COR-L47 (cell line): ENCODE results near the gene TRPM2.

ENCODE experiments used
- DNase-seq: peaks from one replicate; lab custom pipeline; 2025; lab: John Stamatoyannopoulos, UW

Gene TRPM2

DNA sequence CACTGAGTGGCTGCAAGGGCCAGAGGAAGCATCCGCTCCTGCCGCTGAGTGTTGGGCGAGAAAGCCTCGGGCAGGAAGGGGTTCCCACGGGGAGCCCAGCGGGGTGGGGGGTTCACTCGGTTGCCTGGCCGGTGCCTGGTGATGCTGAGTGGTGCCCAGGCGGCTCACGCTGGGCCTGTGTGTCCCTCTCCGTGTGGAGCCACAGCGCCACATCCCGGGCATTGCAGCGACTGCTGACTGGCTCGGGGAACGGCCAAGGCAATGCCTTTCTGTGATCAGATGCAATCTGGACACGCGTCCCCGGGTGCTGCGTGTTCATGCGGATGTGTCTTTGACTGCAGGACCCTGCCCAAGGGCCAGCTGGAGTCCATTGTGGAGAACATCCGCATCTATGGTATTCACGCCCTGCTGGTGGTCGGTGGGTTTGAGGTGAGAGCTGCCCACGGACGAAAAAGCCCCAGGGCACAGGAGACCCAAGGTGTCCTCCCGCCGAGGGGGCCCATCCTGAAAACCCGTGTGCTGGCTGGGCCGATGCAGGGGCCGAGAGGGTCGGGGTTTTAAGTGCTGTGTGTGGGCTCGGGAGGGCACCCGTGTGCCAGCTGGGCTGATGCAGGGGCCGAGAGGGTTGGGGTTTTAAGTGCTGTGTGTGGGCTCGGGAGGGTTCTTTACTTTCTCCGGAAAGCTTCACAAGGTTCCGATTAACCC is 30.6 kb upstream of the TRPM2 start:
- no peak for DNase-seq

DNA sequence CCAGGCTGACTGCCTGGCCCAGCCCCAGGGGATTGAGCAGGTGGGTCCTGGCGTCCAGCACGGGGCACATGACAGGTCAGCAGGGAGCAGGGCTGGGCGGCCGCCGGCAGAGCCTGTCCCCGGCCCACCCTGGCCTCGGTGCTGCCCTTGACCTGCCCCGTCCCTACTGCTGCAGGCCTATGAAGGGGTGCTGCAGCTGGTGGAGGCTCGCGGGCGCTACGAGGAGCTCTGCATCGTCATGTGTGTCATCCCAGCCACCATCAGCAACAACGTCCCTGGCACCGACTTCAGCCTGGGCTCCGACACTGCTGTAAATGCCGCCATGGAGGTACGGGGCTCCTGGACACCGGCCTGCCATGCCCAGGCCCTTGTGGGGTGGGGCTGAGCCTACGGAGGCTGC is 29.8 kb upstream of the TRPM2 start:
- no peak for DNase-seq

DNA sequence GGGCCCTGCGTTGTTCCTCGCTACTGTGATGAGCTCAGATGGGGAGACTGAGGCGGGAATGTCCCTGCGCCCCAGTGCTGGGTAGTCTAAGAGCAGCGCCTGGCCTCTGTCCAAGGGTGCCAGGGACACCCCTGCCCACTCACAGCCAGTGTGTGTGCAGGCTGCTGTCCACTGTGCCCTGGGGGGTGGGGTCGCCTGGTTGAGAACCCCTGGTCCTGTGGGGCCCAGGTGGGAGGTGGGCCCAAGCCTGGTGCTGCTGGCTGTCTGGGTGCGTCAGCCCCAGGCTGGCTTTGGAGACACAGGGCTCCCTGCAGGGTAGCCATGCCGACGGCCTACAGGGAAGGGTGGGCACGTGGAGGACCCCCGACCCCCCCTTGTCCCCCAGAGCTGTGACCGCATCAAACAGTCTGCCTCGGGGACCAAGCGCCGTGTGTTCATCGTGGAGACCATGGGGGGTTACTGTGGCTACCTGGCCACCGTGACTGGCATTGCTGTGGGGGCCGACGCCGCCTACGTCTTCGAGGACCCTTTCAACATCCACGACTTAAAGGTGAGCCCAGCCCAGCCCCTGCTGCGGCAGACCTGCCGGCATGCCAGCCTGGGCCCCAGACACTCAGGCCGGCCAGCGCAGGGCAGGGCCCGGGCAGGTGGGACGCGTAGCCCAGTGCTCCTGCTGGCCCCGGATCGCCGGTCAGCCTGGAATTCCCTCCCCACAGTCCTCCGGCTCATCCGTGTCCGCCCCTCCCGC is 29.1 kb upstream of the TRPM2 start:
- no peak for DNase-seq

DNA sequence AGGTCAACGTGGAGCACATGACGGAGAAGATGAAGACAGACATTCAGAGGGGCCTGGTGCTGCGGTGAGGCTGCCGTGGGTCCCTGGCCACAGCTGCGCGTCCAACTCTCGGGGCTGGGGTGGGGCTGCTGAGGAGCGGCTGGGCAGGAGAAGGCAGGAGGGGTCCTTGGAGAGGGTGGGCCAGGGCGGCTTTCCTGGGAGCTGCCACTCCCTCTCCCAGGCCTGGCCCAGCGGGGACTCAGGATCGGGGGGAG is 28.6 kb upstream of the TRPM2 start:
- no peak for DNase-seq

DNA sequence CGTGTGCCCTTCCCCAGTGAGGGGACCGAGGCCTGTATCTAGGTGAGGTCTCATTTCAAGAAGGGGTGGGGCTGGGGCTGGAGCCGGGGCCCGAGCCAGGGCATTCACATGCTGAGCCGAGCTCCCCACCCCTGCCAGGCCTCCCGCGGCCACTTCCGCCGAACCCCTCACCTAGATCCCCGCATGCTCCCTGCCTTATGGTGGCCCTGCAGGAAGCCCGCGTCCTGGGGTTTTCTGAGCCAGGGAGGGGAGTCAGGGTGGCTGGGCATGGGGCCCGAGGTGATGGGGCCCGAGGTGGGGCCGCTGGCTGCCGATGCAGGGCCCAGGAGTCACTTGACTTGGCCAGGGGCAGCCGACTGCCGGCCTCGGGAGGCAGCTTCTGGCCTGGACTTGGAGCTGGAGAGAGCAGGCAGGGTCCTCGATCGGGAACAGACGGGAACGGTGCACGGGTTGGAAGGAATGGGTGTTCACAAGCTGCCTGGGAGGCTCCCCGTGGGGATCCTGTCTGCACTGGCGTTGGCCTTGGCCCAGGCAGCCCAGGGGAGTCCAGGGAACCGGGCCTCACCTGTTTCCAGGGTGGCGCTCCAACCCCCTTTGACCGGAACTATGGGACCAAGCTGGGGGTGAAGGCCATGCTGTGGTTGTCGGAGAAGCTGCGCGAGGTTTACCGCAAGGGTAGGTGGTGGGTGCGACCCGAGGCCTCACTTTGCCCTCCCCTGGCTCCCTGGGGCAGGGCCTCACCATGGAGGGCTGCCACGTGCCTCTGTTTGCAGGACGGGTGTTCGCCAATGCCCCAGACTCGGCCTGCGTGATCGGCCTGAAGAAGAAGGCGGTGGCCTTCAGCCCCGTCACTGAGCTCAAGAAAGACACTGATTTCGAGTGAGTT is 27.8 kb upstream of the TRPM2 start:
- DNase-seq, result no peak

DNA sequence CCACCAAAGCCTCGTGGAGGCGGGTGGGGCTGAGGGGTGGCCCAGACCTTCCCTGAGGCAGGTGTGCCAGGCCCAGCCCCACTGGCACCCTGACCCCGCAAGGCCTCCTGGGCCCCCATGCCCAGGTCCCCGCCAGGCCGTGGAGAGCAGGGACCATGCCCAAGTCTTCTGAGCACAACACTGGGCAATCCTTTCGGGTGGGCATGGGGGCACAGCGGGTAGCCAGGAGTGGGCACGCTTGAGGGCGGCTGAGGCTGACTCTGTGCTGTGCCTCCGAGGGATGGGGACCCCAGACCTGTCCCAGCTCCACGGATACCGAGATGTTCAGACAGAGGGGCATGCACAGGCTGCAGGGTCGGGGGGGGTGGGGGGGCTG is 27.2 kb upstream of the TRPM2 start:
- DNase-seq, result no peak

DNA sequence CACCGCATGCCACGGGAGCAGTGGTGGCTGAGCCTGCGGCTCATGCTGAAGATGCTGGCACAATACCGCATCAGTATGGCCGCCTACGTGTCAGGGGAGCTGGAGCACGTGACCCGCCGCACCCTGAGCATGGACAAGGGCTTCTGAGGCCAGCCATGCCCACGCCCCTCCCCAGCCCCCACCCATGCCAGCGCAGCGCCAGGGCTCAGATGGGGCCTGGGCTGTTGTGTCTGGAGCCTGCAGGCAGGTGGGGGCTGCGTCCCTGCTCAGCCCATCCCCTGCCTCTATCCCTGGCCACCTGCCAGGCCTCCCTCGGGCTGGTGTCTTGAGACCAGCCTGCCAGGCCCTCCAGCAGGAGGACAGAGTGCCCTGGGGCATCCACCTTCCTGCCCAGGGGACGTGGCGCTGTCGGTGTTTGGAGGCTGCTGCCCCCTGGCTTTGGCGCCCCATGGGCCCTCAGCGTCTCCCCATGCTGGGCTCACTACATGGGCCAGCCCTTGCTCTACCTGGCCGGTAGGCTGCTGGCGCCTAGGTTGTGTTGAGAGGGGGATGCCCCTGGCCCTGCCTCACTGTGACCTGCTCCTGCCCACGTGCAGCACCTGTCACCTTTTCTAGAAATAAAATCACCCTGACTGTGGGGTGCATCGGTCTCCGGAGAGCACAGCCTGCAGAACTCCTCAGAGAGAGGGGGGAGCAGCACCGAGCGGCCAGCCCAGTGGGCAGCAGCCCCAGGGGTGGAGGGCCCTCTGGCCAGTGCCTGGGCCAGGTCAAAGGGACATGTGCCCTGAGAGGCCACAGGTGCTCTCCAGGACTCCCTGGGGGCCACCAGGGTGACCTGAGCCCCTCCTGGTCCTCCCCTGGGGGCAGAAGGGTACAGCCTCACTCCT is 26.5 kb upstream of the TRPM2 start:
- DNase-seq, result no peak

DNA sequence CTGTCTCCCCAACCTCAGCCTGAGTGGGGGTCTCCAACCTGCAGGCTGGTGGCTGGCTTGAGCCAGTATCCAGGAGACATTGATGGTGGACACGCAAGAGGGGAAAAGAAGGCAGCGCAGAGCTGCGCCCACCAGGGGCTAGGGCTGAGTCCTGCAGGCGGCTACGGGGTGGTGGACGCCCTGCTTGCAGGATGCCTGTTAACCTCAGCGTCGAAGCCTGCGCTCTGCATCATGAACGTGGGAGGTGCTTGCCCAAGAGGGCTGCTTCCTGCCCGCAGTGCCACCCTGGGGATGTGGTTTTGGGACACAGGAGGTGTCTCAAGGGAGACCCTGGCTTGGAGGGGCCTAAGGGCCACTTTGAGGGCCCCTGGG is 25.8 kb upstream of the TRPM2 start:
- no peak for DNase-seq

DNA sequence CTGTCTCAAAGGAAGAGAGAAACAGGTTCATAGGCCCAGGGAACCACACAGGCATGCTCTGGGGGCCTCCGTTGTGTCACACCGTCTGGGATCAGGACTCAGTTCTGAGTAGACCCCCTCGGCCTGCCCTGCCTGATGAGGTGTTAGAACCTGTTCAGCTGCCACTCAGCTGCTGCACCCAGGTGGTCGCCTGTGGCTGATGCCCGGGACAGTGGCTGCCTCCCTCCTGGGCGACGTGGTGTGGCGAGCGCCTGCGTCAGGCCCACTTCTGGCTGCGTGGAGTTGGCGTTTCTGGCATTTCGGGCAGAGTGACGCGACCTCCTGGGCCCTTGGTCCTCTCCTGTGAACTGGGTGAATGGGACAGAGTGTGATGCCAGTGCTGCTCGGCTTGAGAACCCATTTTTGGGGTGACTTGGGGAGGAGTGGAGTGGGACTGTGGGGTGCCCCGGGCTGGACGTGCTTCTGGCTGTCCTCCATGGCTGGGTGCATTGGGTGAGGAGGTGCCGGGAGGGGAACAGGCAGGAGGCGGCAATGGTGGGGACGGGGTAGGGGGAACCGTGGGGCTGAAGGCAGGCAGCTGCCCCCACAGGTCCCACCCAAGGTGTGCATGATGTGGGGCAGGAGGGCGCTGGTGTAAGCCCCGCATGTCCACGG is 25.1 kb upstream of the TRPM2 start:
- DNase-seq, result no peak

DNA sequence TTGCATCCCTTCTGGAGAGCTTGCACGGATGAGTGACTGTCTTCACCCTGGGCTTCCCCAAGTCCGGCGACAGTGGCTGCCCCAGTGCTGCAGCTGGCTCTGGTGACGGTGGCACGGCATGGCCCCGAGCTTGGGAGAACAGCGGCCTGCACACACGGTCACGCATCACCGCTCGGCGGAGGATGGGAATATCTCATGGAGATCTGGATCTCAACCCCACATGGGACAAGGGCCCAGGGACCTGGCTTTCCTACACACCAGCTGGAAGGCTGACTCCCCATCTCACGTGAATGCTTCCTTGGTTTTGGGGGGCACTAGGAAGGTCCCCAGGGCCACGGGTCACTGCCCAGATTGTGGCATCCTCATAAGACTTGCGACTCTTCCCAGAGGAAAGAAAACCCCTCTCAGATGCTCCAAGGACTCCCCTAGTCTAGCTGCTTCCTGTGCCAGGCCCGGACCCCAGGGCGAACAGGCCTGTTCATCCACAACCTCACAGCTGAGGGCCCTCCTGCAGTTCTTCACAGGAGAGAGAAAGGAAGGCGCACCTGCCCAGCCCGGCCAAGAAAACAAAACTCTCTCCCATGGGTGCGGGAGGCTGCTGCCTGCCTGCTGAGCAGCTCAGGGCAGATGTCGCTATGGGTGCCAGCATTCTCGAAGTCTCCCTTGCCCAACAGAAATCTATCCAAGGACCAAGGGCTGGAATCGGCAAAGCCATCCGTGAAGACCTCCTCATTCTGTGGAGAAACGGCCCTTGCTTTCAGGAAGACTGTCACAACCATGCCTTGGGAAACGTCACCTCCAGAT is 24.1 kb upstream of the TRPM2 start:
- no peak for DNase-seq

DNA sequence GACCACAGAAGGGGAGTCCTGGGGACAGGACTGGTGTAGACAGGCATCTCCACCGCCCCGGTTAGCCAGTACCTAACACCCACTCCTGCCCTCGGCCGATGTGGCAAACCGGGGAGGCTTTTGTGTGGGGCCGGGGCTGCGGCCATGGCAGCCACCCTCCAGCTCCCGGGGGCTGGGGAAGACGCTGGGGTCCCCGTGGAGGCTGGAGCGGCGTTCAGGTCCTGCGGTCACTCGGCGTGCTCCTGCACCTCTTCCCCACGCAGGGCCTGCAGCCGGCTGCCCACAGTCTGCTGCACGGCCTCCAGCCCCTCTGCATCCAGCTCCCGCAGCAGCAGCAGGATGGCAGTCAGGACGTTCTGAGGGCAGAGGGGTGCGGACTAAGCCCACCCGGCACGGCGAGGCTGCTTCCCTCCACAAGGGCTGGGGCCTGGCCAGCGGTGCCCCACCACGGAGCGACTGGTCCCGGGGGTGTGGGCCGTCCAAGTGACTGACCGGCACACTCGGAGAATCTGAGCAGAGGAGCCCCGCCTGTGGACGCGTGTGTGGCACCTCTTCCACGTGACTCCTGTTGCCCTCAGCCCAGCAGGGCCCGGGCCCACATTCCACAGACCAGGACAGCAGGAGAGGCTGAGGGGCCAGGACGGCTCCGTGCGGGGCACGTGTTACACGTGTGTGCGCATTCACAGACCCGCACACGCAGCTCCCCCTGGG is 23.3 kb upstream of the TRPM2 start:
- DNase-seq, result no peak

DNA sequence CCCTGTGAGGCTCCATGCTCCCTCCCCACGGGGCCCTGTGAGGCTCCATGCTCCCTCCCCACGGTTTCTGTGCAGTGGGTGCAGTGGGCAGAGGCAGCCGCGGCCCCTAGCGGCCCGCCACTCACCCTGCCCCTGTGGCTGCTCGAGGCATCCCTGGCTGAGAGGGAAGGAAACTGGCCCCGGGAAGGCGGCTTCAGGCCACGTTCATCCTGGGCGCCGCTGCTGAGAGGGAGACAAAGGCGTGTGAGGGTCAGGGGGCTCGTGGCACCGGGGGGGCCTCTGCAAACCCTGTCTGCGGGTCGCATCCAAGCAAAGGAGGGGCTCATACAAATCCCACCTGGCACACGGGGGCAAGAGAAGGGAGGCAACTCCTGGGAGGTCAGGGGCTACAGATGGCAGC is 22.7 kb upstream of the TRPM2 start:
- DNase-seq, result no peak

DNA sequence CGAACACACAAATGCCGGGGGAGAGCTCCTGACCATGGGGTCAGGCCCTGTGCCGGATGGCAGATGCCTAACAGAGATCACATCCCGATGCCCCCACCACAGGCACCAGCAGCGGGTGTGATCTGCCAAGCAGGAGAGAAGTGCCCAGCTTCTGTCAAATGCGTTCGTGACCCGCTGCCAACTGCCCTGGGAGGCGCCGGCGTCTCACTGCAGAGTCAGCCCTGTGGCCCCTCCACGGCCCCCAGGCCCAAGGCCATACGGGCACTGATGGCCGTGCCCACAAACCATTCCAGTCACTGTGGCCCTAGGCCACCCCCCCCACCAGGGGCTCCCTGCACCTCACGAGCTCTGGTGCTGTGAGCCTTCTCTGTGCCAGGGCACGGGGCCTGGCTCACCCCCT is 22.2 kb upstream of the TRPM2 start:
- DNase-seq, result no peak

DNA sequence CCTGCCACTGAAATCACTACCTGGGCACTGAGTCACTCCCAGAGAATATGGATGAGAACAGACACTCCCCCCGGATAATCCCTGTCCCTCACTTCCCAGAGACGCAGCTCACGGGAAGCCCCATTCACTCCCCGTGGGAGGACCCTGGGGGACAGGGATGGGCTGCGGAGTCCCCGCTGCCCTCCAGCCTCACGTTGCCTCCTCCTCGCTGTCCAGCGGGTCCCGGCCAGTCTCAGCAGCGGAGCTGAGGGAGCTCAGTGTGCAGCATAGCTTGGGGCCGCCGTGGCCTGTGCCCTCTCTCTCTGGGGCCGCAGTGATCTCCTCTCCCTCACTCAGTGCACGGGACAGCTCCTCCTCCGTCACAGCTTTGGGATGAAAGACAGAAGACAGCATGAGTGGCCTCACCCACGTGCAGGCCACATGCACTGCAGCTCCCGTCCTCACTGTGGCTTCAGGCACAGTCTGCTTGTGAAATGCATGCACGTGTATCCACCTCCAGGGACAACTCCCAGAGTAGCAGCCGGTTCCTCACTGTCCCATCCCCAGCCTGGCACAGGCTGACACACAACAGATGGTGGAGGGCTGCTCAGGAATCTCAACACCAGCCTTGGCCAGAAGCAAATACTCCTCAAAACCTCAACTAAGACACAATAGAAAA is 21.6 kb upstream of the TRPM2 start:
- no peak for DNase-seq

DNA sequence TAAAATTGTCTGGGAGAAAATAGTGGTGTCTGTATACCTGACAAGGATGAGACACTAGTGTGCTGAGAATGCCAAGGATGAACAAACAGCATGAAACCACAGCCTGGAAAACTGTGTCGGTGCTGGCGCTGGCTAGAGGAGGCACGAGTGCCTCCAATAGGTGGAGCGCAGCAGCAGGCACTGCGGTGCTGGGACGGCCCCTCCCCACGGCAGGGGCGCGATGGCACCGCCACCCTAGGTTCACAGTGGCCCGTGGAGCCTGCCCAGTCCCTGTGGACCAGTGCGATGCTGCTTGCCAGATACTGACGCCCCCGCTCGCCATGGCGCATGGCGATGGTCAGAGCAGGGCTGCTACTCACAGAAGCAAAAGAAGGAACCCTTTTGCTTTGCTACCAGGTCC is 21.0 kb upstream of the TRPM2 start:
- no peak for DNase-seq

DNA sequence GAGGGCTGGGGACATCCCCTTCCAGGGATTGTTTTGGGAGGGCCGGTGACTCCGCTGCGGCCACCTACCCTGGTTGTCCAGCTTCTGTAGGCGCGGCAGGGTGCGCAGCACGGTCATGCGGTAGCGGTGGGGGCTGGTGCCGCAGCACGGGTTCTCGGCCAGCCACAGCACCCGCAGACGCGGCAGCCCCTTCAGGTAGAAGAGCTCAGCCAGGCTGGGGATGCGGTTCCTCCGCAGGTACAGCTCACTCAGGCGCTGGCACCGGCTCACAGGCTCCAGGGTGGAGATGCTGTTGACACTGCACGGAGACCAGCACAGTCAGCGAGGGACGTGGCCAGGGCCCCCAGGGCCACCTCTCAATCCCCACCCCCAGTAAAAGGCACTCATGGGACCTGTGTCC is 20.5 kb upstream of the TRPM2 start:
- DNase-seq, result no peak

DNA sequence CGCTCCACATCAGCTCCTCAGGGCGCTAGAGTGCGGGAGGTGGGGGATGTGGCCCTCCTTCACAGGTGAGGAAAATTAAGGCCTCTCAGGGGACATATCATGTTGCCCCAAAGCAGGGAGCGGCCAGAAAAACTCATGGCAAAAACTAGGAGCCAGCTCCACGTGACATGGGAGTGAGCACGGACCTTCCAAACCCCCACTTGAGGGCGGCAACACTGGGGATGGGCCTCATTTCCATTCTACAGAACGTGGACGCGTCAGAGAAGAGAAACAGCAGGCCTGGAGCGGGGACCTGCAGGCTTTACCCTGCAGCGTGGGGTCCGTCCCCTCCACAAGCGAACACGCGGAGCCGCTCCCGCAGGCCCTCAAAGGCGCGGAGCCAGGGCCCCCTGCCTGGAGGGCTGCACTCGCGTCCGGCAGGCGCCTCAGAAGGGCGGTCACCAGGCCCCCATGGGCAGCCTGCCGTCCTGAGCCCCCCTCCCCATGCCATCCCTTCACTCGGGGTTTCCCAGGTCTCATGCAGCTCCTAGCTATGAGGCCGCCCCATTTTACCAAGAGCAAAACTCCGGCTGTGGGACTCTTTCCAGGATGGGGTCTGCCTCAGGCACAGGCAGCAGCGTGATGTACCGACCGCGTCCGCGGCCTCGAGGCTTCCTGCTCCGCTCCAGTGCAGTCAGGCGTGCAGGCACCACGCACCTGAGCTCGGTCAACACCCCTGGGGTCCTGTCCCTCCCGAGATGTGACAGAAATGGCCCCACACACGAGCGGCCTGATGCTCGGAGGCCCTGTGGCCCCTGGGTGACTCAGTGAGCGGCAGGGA is 19.7 kb upstream of the TRPM2 start:
- DNase-seq, result no peak

DNA sequence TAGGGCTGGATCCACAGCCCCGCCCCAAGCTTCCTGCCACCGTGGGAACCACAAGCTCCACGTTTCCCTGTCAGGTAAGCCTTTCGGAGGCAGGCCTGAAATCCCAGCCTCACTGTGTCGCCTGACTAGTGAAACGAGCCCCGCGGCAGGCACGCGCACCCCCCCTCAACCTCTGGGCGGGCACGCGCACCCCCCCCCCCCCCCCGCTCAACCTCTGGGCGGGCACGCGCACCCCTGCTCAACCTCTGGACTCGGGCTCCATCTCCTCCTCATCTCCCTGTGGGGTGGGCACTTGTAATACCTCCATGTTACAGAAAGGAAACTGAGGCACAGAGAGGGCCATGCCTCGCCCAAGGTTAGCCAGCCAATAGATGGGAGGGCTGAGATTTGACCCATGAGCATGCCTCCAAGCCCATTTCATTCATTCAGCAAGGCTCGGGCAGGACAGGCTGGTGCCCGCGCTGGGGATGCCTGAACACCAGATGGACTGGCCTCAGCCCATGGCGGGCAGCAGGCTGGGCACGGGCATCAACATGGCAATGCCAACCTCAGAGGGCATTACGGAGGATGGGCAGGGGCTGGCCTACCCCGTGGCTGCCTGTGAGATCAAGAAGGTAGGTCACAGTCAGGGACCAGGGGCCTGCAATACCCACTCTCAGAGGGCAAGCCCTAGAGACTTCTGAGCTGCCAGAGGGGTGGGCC is 18.9 kb upstream of the TRPM2 start:
- DNase-seq, result no peak
